ENCODE measurements around the gene DLG1.

DLG1 gene

DNA sequence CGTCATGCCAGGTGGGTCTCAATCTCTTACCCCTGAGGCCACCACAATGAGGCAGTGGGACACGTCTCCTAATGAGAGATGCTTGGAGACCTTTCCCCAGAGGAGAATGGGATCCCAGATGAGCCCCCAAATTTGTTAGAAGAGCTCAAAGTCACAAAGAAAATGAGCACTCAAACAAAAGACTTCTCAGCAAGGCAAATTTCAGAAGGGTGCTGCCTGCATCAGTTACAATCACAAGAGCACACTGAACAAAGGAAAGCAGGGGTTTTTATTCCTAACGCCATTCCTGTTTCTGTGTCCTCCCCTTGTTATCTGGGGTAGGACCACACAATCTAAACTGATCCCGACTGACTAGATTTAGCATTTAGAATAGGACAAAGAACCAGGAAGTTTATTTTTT is 50.1 kb downstream of the DLG1 start:
- DNase-seq (ENCODE audit: low read depth in 2 of 2): no peak

DNA sequence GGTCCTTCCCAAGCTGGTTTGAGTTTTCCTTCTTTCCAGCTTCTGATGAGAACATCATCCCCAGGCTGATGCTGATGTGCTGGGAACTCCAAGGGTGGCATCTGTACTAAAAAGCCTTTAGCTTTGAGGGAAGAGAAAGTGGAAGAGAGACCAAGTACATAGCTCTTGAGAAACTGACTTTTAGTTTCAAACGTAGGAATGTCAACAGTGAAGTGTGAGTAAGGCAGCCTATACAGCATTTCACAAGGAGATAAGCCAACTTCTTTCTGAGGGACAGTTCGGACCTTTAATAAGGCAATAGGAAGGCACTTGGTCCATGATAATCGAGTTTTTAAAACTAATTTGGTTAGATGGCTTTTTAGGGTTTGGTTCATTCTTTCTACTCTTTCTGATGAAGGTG is 53.7 kb downstream of the DLG1 start:
- no peak for DNase-seq (ENCODE audit: low read depth in 2 of 2)

- DNase-seq (ENCODE audit: low read depth in 2 of 2): no peak
Measured at GRCh38 chr3:197242784-197243432, 55.5 kb downstream of the DLG1 start.

- DNase-seq (ENCODE audit: low read depth in 2 of 2): no peak
Measured at GRCh38 chr3:197241173-197241572, 57.2 kb downstream of the DLG1 start.

DNA sequence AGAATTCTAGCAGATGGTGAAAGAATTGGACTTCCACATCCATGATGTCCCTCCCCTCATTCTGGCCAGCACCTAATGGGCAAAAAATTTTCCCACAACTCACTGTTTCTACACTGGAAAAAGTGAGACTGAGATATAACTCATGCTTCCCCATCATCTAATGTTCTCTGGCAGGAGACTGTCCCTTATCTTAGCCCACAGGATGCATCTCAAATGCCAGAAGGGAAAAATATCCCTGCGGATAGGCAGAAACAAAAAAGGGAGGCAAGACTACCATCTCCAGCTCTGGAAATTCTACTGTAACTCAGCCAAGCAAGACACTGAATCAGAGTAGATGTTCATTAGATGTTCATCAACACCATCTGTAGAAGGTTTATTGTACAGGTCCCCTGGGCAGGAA is 58.6 kb downstream of the DLG1 start:
- no peak for DNase-seq (ENCODE audit: low read depth in 2 of 2)

- DNase-seq (ENCODE audit: low read depth in 2 of 2): no peak
Measured at GRCh38 chr3:197238842-197239241, 59.6 kb downstream of the DLG1 start.

- DNase-seq (ENCODE audit: low read depth in 2 of 2): no peak
Measured at GRCh38 chr3:197237897-197238296, 60.5 kb downstream of the DLG1 start.

DNA sequence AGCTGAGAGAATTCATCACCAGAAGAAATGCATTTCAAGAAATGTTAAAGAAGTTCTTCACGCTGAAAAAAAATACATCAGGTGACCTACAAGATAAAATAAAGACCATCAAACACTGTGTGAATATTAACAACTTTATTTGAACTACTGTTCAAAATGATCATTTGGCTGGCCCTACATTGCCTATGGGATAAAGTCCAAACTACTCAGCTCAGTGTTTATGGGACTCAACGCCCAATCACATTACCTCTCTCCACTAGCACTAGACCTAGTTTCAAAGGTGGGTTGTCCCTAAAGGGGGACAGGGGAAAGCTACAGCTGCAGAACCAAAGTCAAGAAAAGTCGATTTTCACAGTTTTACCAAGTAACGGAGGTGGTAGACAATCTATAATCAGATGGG is 62.0 kb downstream of the DLG1 start:
- DNase-seq (ENCODE audit: low read depth in 2 of 2): no peak

DNA sequence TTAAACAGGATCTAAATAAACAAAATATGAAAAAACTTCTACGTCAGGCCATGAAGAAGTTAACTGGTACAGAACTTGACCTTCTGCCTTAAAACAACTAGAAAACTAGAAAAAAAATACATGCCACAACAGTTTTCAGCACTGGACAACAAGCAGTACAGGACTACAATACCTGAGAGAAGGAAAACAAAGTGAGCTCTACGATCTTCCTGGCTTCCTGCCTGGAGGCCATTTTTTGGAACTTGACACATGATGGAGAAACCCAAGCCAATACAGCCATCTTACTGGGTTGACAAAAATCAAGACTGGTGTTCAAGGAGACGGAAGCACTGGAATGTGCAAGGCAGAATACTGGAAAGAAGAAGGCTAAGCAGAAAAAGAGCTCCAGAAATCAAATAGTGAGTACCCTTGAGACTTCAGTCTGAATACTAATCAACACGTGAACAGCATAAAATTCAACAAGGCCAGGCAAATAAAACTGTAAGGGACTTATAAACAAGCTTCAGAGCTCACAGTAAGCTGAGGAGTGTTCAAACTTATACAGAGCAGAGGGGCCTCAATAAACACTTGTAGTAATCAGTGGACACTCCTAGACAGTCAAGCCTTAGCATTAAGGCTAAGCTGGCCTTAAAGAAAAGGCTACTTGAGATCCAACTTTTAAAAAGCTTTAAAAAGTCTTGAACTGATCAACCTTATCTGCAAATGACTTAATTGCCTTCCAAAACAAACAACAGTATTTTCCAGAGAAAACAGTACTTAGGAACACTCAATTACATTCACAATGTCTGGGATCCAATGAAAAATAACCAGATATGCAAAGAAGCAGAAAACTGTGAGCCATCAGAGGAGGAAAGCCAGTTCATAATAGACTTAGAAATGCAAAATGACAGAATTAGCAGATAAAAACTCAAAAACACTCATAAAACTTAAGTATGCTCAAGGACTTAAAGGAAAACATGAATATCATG is 63.2 kb downstream of the DLG1 start:
- DNase-seq (ENCODE audit: low read depth in 2 of 2): no peak

DNA sequence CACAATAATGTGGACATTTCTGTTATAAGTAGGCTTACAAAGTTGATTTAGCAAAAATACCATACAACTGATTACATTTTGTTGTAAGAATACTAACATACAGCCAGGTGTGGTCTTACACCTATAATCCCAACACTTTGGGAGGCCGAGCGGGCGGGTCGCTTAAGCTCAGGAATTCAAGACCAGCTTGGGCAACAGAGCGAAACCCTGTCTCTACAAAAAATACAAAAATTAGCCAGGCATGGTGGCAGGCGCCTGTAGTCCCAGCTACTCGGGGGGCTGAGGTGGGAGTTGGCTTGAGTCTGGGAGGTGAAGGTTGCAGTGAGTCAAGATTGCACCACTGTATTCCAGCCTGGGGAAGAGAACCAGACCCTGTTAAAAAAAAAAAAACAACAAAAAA is 67.1 kb downstream of the DLG1 start:
- DNase-seq (ENCODE audit: low read depth in 2 of 2): no peak

- no peak for DNase-seq (ENCODE audit: low read depth in 2 of 2)
Measured at GRCh38 chr3:197229836-197230235, 68.6 kb downstream of the DLG1 start.

GRCh38 chr3:197229178-197229577 is 69.2 kb downstream of the DLG1 start:
- DNase-seq (ENCODE audit: low read depth in 2 of 2): no peak

DNA sequence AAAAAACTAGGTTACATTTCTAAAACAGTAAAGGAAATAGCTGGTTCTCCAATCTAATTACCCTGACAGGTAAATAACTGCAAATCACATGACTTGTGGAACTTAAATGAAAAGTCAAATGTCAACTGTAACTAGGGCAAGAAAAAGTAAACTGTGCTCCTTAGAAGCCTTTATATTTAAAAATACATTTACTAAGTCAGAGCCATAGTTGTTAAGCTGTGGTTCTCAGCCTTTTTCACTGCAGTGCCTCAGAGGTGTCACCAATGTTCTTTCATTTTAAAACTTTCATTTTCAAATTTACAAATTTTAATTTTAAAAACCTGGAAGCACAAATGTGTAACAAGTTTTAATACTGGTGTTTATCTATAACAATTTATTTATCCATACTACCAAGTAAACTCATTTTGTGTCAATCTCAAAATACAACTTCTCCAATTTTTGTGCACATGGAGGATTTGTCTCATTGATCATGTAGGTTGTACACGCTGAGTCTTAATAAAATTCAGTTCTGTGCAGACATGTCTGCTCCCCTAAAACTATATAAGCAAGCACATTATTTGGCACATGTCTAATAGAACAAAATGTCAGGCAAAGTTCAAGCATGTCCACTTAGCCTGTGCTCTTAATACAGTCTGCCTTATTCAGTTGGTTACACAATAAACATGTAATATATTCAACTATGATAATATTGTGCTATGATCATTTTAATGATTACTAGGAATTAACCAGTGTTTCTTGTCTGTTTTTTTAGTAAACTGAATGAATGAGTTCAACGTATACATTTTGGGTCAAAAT is 70.4 kb downstream of the DLG1 start:
- no peak for DNase-seq (ENCODE audit: low read depth in 2 of 2)

GRCh38 chr3:197226179-197226578 is 72.2 kb downstream of the DLG1 start:
- no peak for DNase-seq (ENCODE audit: low read depth in 2 of 2)

GRCh38 chr3:197225579-197225978 is 72.8 kb downstream of the DLG1 start:
- DNase-seq (ENCODE audit: low read depth in 2 of 2): no peak

GRCh38 chr3:197224034-197224444 is 74.4 kb downstream of the DLG1 start:
- no peak for DNase-seq (ENCODE audit: low read depth in 2 of 2)

GRCh38 chr3:197222937-197223370 is 75.5 kb downstream of the DLG1 start:
- DNase-seq (ENCODE audit: low read depth in 2 of 2): no peak

GRCh38 chr3:197219619-197220018 is 78.8 kb downstream of the DLG1 start:
- DNase-seq (ENCODE audit: low read depth in 2 of 2): no peak

GRCh38 chr3:197218210-197218609 is 80.2 kb downstream of the DLG1 start:
- DNase-seq (ENCODE audit: low read depth in 2 of 2): no peak

DNA sequence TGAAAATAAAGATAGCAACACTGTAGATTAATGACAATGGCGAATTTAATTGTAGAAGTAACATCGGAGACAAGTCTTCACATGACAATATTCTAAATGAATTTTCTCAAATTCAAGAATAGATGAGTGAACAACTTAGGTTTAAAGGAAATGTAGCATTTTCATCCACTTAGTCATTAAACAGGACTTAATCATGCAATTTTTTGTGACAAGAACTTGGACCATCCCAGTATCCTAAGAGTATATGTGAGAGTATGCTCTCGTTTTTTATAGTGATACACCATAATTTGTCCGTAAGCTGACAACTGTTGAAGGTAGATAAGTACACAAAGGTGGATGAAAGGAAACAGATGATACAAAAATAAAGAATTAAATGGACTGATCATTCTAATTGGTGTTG is 81.5 kb downstream of the DLG1 start:
- DNase-seq (ENCODE audit: low read depth in 2 of 2): no peak

DNA sequence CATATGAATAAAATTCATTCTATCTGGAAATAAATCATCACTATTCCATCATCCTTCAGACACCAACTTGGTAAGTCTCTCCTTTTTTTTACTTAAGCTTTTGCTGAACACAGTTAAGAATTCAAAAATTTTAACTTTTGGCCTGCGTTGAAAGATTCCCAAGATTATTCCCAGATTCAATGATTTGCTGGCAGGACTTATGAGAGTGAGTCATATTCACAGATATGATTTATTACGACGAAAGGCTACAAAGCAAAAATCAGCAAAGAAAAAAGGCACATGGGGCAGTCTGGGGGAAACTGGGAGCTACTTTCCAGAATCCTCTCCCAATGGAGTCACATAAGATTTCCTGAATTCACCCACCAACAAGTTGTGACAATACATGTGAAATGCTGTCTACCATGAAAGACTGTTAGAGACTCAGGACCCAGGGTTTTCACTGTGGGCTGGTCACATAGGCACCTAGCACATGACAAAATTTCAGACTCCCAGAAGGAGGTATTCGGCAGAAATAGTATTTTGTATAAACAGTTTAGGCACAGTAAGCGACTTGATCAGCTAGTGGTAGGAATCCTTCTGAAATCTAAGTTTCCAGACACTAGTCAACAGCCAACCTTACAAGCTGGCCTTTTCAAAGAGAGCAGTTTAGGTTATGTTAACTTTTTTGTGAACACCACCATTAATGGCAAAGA is 82.1 kb downstream of the DLG1 start:
- no peak for DNase-seq (ENCODE audit: low read depth in 2 of 2)

DNA sequence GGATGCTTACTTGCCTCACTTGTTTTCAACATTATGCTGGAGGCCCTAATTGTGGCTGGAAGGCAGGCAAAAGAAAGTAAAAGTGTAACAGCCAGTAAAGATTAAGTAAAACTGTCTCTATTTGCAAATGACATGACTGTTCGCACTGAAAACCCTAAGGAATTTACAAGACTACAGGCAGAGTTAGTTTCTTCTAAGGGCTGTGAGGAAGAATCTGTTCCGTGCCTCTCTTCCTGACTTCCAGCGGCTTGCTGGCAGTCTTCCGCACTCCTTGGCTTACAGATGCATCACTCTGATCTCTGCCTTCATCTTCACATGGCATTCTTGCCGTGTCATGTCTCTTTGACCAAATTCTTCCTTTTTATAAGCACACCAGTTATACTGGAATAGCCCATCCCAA is 86.1 kb downstream of the DLG1 start:
- no peak for DNase-seq (ENCODE audit: low read depth in 2 of 2)
